D721Med (cell line): Measurements from ENCODE around the gene KCNJ3.
"Not testable (repeated sequence)": the region's sequence is repeated elsewhere in the genome, so short reads cannot be mapped to it uniquely, and the experiment has no call there.

Experiments
- DNase-seq: peaks from one replicate; pipeline ENCODE4 v3.0.0; 2011; ENCODE audit warnings: low spot score; ENCODE audit not compliant: insufficient read length
- FAIRE-seq: peaks from 2 replicates; lab custom pipeline; 2011; peaks lifted over from hg19 to GRCh38; lab: Jason Lieb, UNC
- CTCF ChIP-seq: IDR thresholded peaks from 2 replicates; pipeline ENCODE4 v1.5.1; 2012; ENCODE audit warnings: mild to moderate bottlenecking, control low read depth; ENCODE audit not compliant: insufficient read depth; ENCODE audit errors: missing control alignments

Gene KCNJ3

GRCh38 chr2:154850532-154850931, 152.0 kb downstream of the KCNJ3 start:
- DNase-seq (no peak), FAIRE-seq (no peak)
- no peak for TF ChIP-seq CTCF

- TF ChIP-seq CTCF: no peak
- FAIRE-seq (no peak), DNase-seq (no peak)
Observed at GRCh38 chr2:154855138-154855537, 156.6 kb downstream of the KCNJ3 start.

- DNase-seq: not testable (repeated sequence)
Observed at GRCh38 chr2:154867151-154867550, 168.7 kb downstream of the KCNJ3 start.

GRCh38 chr2:154875999-154876398, 177.5 kb downstream of the KCNJ3 start:
- DNase-seq (no peak), FAIRE-seq (no peak)
- TF ChIP-seq CTCF: no peak

More at GRCh38 chr2:154867151-154867550, 168.7 kb downstream of the KCNJ3 start:
- FAIRE-seq: not testable (repeated sequence)

- FAIRE-seq: no peak
- no peak for TF ChIP-seq CTCF
Observed at GRCh38 chr2:154882725-154883124, 184.2 kb downstream of the KCNJ3 start.

GRCh38 chr2:154886316-154886715, 187.8 kb downstream of the KCNJ3 start:
- FAIRE-seq (no peak), DNase-seq (no peak)
- TF ChIP-seq CTCF: no peak

More at GRCh38 chr2:154882725-154883124, 184.2 kb downstream of the KCNJ3 start:
- no peak for DNase-seq

- DNase-seq: no peak
- TF ChIP-seq CTCF: no peak
- no peak for FAIRE-seq
Observed at GRCh38 chr2:154898269-154898668, 199.8 kb downstream of the KCNJ3 start.

GRCh38 chr2:154901063-154901462, 202.6 kb downstream of the KCNJ3 start:
- FAIRE-seq: no peak
- DNase-seq: no peak
- TF ChIP-seq CTCF: no peak
